Suprapubic skin (tissue), 3 donors: Measurements from ENCODE around the gene STIM1.

Source experiments
- CTCF ChIP-seq, 2 donors: fragments of 200-600 bp in 1 of 2; fragments of 450-650 bp in 1 of 2; sonication (generic) in 1 of 2; IDR thresholded peaks; one replicate each; pipeline ENCODE4 v1.5.1; 2016 to 2019; ENCODE audit warnings: antibody characterized with exemption in 2 of 2, mild to moderate bottlenecking in 1 of 2, moderate library complexity in 1 of 2
- POLR2A ChIP-seq, 2 donors: fragments of 450-650 bp; IDR thresholded peaks; one replicate each; pipeline ENCODE4 v1.6.1; 2017; ENCODE audit warnings: antibody characterized with exemption in 2 of 2, mild to moderate bottlenecking in 2 of 2, moderate library complexity in 2 of 2

- TF ChIP-seq CTCF (IDR thresholded peaks at IDR 0.05) (no peak), POLR2A (IDR thresholded peaks at IDR 0.05) (no peak)
Measured at GRCh38 chr11:3856856-3857553, 1.5 kb downstream of the STIM1 start.
